ENCODE results near the gene CHKA.

The CHKA gene

DNA sequence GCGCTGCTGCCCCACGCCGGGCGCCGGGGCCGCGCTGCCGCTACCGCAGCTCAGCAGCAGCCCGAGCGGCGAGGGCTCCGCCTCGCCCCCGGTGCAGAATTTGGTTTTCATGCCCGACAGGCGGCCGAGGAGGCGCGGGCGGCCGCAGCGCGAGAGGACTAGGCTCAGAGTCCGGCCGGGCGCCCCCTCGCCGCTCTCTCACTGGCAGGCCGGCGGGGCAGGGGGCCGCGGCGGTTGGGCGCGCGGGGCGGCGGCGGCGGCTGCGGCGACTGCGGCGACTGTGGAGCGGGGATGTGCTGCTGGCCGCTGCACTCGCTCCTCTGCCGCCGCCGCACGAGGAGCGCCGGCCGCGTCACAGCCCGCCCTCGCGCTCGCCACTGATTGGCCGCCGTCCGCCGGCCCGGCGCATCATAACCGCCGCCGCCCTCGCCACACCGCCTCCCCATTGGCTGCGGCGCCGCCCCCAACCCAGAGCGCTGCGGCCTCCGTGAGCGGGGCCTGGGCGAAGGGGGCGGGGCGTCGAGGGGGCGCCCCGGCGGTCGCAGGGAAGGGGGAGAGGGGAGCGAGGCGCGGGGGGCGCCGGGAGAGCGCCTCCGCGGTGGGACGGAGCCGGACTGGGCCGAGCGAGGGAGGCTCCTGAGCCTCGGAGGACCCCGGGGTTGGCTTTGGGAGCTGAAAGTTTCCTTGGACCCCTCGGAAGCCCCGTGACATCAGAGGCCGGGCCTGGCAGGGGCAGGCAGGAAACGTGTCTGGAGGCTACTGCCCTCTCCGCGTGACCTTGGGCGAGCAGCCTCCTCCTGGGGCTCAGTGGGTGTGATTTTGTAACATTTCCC, at the start of gene CHKA:
TSS of gene CHKA (minus strand) at position 322 of the 833 bp plus-strand sequence. CDS start at position 111, 211 bp downstream.
- DNase-seq, result peak; percentile 74

DNA sequence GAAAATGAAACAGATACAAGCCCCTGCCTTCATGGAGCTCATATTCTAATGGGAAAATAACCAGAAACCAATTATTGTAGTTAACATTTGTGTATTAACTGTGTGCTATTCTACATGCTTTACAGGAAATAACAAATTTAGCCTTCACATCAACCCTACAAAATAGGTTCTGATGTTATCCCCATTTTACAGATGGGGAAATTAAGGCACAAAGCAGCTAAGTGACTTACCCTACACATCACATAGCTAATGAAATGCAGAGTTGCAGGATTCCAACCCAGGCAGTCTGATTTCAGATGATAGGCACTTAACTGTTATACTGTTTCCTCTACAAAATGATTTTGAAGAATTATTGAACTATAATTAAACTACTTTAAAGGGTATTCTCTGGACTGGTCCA, 48.3 kb upstream of the CHKA start:
- DNase-seq, result no peak

DNA sequence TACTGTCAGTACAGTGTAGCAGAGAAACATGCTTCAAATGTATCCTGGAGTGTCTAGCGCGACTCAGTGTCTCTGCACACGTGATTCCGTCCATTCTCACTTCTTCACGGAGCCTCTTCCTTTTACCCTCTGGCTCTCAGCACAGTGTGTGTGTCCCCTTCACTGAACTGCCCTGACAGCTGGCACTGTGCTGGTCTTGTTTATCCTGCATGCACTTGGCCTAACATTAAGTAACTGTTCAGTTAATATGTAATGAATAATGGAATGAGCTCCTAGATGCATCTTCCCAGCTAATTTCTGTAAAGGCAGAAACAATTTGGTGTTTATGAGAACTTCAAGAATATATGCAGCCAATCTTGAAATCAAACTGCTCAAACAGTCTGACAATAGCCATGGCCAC, 47.5 kb upstream of the CHKA start:
- DNase-seq, result no peak

DNA sequence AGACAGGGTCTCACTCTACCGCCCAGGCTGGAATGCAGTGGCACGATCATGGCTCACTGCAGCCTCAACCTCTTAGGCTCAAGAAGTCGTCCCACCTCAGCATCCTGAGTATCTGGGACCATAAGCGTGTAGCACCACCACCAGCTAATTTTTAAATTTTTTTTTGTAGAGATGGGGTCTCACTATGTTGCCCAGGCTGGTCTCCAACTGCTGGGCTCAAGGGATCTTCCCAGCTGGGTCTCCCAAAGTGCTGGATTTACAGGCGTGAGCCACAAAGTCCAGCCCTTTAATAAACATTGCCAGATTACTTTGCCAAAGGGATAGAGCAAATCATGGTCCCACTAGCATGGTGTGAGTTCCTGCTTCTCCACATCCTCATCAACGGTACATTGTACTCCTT, 46.3 kb upstream of the CHKA start:
- no peak for DNase-seq

DNA sequence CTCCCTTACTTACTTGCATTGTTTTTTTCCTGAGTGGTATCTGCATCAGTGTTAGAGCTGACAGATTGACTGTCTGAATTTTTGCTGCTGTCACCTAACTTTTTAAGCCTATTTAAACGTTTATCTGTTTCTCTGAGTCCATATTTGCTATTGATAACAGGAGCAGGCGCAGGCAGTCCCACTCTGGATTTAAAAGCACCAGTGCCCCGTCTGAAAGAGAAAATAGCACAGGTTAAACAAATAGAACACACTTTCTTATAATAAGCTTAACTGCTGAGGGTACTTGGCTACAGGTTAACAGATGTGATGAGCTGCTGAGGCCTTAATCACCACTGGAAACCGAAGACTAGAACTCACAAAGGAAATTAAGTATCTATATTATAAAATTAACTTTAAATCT, 45.8 kb upstream of the CHKA start:
- DNase-seq, result no peak

DNA sequence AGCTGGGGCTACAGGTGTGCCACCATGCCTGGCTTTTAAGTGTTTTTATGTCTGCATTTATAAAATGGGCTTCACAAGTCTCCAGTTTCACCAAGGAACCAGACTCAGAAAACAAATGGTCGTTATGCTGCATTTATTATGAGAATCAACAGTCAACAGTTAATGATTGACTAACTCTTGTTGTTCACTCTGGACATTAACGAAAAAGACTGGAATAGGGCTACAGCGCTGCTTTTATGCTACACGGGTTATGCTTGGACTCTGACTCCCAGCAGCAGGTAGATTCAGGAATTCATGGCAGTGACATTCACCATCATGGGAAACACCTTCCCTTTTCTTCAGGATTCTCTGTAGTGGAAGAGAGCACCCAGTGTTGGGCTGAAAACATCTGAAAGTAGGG, 44.4 kb upstream of the CHKA start:
- DNase-seq, result no peak

DNA sequence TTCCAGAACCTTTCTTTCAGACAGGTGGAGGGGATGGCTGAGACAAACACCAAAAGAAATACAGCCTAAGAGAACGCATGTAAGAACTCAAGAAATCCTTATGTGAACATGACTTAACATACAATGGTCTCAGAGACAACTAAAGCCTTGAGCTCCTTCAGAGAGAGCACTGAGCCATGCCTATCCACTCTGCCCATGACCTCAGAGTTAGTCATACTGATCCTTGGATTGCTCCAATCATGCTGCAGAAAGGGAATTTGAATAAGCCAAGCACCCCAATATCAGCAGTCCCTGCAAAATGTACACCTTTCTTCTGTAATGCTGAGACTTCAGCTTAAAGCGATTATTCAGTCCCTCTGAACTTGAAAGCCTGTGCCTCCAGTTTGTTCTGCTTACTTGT, 43.2 kb upstream of the CHKA start:
- no peak for DNase-seq

DNA sequence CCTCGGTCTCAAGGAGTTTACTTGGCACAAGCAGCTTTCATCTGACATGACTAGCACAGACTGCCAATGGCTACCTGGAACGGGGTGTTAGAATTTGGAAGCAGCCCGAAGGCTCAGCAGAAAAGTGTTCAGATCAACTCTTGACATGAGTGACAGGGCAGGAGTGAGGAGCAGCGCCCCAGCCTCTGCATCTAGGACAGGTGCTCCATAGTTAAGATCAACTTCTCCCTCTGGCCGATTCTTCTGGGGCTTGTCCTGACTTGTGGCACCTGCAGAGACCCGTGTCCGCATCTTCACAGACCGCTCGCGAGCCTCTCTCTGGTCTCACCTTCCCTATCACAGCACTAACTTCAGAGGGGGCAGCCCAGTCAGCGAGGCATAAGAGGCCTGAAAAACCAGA, 42.5 kb upstream of the CHKA start:
- no peak for DNase-seq

DNA sequence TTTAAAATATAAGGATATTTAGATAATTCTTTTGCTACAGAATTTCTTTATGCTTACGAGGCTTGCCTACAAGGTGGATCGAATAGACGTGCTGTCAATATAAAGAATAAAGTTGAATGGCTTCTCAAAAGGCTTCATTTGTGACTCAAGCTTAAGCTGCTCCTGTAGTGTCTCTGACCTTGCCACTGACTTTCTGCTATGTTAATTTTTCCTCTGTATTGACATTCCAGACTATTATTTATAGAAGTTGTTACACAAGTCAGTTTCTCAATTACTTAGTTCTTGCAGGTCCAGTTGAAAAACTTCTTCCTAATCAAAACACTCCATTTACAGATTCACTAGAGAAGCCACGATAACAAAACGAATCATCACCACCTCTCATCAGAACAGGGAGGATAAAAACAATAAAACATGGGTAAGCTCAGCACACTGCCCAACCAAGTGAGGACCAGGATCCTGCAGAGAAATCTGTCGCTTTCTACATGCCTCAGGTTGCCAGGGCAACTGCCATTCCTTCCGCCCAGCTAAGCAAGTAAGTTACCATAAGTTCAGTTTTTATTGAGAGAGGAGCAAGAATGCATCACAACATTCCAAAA, 39.0 kb upstream of the CHKA start:
- DNase-seq, result no peak

DNA sequence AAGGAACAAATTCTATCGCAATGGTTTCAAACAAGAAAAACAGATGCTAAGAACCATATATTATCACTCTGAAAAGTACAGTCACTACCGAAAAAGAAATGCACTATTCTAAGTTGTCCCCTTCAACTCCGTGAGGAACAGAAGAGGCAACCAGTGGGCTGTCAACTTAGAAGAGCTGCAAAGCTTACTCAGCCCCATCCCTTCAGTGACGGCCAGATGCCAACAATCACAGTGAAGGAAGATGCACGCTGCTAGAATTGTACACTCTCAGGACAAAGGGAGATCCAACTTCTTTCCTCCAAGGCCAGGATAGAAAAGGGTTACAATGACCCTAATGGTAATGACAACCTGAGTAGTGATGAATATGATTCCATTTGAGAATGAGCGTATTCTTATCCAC, 38.5 kb upstream of the CHKA start:
- DNase-seq, result no peak

DNA sequence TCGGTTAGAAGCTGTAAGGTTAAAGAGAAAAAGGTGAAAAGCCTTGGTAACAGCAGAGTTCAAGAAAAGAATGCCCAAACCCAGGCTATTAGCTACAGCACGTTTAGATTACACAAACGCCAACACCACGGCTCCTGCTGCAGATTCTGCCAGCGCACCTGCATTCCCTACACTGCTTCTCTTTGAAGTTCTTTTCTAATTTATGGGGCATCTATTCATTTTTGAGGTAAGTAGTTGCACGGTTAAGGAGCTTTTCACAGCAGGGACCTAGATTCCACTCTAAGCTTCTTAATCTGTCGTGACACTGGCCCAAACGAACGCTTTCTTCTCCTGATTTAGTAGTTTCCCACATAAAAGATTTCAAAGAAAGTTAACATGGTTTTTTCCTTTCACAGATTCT, 38.0 kb upstream of the CHKA start:
- no peak for DNase-seq

DNA sequence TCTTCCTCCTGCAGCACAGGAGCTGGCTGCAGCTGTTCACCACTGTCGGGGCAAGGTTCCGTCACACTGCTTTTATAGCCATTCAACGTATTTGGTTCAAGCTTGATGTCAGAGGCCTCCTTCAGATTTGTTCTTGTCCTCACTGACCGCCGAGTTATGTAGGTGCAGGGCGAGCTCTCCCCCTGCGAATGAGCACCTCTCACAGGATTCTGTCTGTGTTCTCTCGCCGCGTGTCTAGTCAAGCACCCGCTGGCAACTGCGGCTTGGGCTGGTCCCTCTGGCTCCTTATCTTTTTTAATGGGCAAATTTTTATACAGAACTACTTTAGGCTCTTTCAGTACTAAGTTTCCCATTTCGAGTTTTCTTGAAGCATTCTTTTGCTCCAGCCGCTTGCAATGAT, 37.4 kb upstream of the CHKA start:
- DNase-seq, result no peak

DNA sequence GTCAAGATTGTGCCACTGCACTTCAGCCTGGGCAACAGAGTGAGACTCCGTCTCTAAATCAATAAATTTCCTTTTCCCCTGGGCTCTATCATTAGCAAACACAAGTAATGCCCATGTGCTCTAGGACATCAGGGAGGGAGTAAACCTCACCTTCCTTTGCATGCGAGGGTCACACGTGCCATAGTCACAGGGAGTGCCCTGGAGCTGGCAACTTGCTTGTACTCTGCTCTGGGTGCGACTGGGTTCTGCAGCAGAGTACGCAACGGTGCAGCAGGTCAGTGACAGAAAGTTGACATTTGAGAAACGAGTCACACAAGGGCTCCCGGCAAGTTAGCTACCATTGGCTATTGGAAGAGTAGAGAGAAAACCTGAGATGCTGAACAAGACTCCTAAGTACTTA, 32.6 kb upstream of the CHKA start:
- no peak for DNase-seq

DNA sequence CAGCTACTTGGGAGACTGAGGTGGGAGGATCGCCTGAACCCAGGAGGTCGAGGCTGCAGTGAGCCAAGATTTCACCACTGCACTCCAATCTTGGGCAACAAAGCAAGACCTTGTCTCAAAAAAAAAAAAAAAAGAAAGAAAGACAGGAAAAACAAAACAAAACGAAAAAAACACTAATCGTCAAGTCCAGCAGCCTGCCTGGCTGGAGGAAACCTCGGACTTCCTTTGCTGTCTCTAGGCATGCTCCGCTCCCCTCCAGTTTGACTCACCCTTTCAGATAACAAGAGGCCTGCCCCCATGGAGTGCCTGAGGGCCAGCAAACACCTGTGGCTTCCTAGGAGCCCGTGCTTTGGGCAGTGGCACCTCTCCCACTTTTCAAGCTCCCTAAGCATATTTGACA, 28.8 kb upstream of the CHKA start:
- DNase-seq, result no peak

DNA sequence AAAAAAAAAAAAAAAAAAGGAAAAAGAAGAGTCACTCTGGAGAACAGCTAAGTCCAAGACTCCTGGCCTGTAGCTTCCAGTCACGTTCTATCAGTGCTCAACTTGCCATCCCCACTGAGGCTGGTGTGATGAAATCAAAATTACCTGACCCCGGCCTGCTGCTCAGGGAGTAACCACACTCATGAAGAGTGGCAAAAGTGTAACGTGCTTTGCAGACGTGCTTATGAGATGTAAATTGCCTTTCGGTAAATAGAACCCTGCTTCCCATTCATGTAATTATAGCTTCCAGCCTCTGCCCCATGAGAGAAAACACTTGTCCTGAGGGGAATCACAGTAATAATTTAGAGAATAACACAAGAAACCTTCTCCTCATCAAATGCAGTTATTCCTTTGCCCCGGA, 28.2 kb upstream of the CHKA start:
- DNase-seq, result no peak

DNA sequence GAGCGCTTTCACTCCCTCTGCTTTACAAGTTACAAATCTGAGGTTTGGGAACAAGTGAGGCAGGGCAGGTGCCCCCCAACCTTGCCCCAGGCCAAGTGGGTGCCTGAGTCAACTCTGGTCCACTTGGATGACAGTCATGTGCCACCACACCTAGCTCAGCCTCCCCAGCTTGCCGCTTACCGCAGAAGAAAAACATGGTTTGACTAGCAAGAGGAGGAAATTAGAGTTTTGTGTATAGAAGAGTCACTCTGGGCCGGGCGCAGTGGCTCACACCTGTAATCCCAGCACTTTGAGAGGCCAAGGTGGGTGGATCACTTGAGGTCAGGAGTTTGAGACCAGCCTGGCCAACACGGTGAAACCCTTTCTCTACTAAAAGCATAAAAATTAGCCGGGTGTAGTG, 27.7 kb upstream of the CHKA start:
- DNase-seq, result no peak

DNA sequence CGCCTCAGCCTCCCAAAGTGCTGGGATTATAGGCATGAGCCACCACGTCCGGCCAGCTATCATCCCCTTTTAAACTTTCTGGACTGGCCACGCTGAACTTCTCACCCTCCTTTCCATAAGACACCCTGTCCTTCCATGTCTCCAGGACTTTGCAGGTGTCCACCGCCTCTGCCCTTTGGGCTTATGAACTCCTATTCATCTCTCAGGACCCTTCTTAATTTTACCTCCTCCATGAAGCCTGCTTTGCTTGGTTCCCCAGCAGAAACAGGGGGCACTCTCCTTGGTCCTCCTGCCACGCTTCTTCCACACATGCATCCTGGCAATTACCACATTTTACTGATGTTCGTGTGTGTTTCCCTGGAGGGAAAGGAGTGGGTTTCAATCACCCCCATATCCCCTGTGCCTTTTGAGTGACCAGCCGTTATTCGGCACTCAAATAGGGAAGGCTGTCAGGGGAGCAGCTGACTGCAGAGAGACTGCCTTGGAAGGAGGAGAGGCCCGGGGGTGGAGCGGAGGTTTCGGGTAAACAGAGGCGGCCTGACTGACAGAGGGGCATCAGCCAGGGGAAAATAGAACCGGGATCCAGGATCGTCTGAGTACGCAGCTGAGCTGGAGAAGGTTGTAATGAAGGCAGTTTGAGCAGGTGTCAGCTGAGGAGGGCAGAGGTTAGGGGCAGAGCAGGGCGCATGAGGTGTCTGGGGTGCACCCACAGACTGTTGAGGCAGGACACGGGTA, 27.1 kb upstream of the CHKA start:
- DNase-seq, result no peak

DNA sequence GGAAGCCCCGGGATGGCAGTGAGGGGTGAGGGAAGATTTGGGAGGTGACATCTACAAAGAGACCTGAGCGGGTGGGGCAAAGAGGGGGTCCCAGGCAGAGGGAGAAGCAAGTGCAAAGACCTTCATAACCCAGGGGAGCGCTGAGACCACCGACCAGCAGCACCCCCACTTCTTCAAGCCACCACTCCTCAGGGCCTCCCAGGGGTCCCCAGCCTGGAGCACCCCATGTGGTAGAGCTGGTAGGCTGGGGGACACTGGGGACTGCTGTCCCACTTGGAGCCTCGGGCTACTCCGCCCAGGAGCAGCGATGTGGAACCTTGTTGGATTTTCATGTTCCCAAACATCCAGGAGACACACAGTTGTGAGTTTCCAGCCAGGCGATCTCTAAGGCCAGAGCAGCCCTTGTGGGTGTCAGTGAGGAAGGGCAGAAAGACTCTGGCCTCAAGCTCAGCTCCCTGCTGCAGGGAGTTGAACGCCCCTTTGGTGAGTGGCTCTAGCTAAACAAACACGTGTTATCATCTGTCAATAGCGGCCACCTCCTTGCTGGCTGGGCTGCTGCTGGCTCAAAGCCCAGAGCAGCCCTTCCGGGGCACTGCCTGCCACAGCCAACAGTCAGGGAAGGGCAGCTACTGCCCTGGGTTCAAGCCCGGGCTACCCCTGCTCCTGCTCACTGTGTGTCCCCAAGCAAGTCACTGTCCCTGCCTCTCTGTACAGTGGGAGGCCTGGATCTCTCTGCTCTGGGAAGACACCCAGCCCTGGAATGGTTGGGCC, 25.7 kb upstream of the CHKA start:
- no peak for DNase-seq

DNA sequence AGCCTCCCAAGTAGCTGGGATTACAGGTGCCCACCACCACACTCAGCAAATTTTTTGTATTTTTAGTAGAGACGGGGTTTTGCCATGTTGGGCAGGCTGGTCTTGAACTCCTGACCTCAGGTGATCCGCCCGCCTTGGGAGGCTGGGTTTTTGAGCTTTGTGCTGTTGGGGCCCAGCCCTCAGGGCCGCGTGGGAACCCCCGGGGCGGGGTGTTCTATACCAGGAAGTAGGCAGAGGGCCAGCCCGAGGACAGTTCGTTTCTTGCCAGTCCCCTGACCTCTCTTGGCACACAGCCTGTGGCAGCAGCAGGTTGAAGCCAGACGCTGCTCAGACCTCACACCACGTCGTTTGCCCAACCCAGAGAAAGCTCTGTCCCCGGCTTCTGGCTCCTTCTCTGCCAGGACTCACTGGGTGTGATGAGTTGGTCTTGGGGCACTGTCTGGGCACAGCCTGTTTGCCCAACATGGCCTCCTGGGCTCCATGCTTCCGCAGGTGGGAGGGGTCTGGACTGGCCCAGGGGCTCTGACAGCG, 24.9 kb upstream of the CHKA start:
- DNase-seq, result no peak

DNA sequence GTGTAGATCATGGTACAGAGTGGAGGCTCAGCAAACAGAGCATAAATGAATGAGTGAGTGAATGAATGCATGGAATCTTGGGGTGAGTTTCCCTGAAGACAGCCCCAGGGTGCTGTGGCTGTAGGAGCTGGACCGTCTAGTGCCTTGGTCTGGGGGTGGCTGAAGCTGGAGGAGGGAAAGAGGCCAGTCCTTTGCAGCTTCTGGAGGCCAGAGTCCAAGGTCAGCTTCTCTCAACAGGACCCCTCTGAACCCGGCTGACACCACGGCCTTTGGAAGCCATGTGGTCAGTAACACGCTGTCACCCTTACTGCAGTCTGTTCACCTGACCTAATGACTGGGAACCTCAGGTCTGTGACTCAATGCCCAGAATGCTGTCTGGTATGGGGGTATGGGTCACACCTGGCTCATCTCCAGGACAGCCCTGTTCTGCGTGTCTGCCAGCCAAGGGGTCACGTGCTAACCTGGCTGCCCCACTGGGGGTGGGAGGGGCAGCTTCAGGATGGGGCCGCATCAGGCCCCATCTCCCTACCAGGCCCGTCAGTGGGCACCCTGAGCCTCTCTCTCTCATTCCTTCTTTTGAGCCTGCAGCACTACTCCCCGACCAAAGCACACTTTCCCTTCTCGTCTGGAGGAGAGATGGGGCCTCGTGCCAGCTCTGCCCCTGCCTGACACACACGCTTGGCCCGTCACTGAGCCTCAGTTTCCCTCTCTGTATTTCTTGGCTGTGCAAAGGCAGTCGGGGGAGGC, 24.1 kb upstream of the CHKA start:
- no peak for DNase-seq

DNA sequence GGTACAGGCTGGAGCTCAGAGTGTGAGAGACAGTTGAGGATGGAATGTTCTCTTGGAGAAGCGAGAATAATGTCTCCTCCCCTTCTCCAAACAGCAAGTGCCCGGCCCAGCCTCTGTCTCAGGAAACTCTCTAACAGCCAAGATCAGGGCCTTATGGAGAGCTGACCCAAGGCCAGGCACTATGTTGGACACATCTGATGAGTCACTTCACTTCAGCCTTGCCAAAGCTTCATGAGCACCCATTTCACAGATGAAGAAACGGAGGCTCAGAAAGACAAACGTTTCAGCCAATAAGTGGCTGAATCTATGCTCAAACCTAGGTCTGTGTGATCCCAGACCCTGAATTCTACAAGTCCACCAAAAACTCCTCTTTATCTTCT, 22.1 kb upstream of the CHKA start:
- no peak for DNase-seq

Measured in GOT3 (cell line).